Uterus (tissue), 4 donors: Measurements from ENCODE around the gene MRGPRD. TPM values are rescaled to one million over a fixed set of nuclear protein-coding genes. Genes with fewer than 3 reads are reported as not detected.

Source experiments
- DNase-seq, 2 donors: peaks; one replicate each; pipeline ENCODE4 v3.0.0-alpha.2; 2019 to 2020
- H3K27ac ChIP-seq, 2 donors: fragments of 200-600 bp; sonication (generic); 1 replicate in 1 of 2; 2 replicates in 1 of 2; pipeline ENCODE4 v1.5.1; 2016 to 2018
- H3K27me3 ChIP-seq, 2 donors: fragments of 200-600 bp; sonication (generic); one replicate each; pipeline ENCODE4 v1.5.1; 2018 to 2019; ENCODE audit warnings: control low read depth in 1 of 2
- H3K36me3 ChIP-seq, 2 donors: fragments of 200-600 bp; sonication (generic); one replicate each; pipeline ENCODE4 v1.5.1; 2019; ENCODE audit warnings: control low read depth in 1 of 2
- H3K4me1 ChIP-seq, 2 donors: fragments of 200-600 bp; sonication (generic); one replicate each; pipeline ENCODE4 v1.5.1; 2018 to 2019; ENCODE audit warnings: control low read depth in 1 of 2
- H3K4me3 ChIP-seq, 2 donors: fragments of 200-600 bp; sonication (generic); 1 replicate in 1 of 2; 2 replicates in 1 of 2; pipeline ENCODE4 v1.5.1; 2018 to 2019; ENCODE audit warnings: mild to moderate bottlenecking in 1 of 2
- H3K9me3 ChIP-seq, 2 donors: fragments of 200-600 bp; sonication (generic); one replicate each; pipeline ENCODE4 v1.5.1; 2019; ENCODE audit warnings: control low read depth in 1 of 2
- POLR2A ChIP-seq, 2 donors: fragments of 450-650 bp; IDR thresholded peaks; one replicate each; pipeline ENCODE4 v1.6.1; 2016; ENCODE audit warnings: antibody characterized with exemption in 2 of 2, mild to moderate bottlenecking in 1 of 2, moderate library complexity in 1 of 2
- intact Hi-C: fragments of 100-400 bp; cut with DNase I; formaldehyde crosslinking; loops from one replicate; pipeline ENCODE4 v1.15.1; 2023; ENCODE audit warnings: low total_unique reads
- total RNA-seq, 4 donors: library from RNA; depleted of rRNA in 3 of 4; stranded (reverse); fragments of >200 nt in 3 of 4; gene quantifications; one replicate each; pipeline versions ENCODE4 v1.1.0 to v1.2.4, GENCODE V29; 2014 to 2023
- TF ChIP-seq, protein P1 (sequence below), 4 experiments: fragments of 200-600 bp in 2 of 4; fragments of 450-650 bp in 2 of 4; sonication (generic) in 2 of 4; IDR thresholded peaks; one replicate each; pipeline ENCODE4 v1.5.1; 2016 to 2019; ENCODE audit warnings: antibody characterized with exemption in 4 of 4, mild to moderate bottlenecking in 2 of 4, moderate library complexity in 1 of 4
- donor health status: DM: yes; HTN: yes; CAD: no.

The MRGPRD gene
- total RNA-seq, 4 donors from 2014 or later: 0.41 TPM; not detected in 3

DNA sequence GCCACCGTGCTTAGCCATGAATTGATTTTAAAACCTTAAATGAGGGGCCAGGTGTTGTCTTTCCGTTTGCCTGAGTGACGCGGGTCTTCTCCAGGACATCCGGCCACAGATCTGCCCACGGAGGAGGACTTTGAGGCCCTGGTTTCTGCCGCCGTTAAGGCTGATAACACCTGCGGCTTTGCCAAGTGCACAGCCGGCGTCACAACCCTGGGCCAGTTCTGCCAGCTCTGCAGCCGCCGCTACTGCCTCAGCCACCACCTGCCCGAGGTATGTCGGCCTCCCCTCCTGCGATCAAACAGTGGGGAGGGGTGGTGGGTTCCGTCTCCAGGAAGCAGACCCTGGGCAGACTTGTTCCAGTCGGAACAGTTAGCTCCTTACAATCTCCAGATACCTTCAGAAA lies 42.7 kb downstream of the MRGPRD start:
- TF ChIP-seq, protein P1, sequence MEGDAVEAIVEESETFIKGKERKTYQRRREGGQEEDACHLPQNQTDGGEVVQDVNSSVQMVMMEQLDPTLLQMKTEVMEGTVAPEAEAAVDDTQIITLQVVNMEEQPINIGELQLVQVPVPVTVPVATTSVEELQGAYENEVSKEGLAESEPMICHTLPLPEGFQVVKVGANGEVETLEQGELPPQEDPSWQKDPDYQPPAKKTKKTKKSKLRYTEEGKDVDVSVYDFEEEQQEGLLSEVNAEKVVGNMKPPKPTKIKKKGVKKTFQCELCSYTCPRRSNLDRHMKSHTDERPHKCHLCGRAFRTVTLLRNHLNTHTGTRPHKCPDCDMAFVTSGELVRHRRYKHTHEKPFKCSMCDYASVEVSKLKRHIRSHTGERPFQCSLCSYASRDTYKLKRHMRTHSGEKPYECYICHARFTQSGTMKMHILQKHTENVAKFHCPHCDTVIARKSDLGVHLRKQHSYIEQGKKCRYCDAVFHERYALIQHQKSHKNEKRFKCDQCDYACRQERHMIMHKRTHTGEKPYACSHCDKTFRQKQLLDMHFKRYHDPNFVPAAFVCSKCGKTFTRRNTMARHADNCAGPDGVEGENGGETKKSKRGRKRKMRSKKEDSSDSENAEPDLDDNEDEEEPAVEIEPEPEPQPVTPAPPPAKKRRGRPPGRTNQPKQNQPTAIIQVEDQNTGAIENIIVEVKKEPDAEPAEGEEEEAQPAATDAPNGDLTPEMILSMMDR (IDR thresholded peaks at IDR 0.05): no peak
- no peak for TF ChIP-seq POLR2A (IDR thresholded peaks at IDR 0.05)
- intact Hi-C loops: no loop called here
- Histone ChIP-seq H3K4me1 (peaks cover 0 to 7% of the 10 kb centered on the region in 2 donors), H3K36me3 (no peaks in the 10 kb centered on the region), H3K27ac (no peak overlapping the region), H3K27me3 (no peaks in the 10 kb centered on the region), H3K4me3 (no peak overlapping the region), H3K9me3 (no peaks in the 10 kb centered on the region)
- no peak for DNase-seq

DNA sequence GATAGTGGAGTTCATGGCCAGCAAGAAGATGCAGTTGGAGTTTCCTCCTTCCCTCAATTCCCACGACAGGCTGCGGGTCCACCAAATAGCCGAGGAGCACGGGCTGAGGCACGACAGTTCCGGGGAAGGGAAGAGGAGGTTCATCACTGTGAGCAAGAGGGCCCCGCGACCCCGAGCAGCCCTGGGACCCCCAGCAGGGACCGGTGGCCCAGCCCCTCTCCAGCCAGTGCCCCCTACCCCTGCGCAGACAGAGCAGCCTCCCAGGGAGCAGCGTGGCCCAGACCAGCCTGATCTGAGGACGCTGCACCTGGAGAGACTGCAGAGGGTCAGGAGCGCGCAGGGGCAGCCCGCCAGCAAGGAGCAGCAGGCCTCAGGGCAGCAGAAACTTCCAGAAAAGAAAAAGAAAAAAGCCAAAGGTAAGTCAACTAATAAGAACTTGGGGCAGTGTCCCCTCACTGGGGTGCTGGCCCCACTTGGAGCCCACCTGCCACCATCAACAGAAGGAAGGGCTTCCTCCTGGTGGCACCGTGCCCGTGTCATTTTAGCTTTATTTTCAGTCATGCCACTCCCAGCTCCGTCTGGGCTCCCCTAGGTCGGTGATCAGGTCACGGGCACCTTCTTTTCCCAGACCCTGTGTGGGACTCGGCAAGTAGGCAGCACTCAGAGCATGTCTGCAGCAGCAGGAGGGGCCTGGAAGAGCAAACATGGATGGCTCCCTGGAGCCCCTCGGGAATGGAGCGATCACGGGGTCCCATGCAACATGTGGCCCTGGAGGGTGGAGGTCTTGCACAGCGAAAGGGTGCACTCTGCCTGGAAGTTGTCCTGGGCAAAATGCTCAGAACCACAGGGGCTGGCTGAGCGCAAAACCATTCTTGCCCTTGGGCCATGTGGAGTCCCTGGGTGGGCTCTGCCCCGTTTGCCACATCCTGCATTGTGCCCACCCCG lies 43.8 kb downstream of the MRGPRD start:
- H3K9me3 ChIP-seq: no peaks in the 10 kb centered on the region
- no peaks in the 10 kb centered on the region for H3K36me3 ChIP-seq
- no peak for DNase-seq
- no peaks in the 10 kb centered on the region for H3K27me3 ChIP-seq
- intact Hi-C loops: no loop called here
- no peak overlapping the region for H3K27ac ChIP-seq
- no peaks in the 10 kb centered on the region for H3K4me1 ChIP-seq
- TF ChIP-seq POLR2A (IDR thresholded peaks at IDR 0.05): no peak
- TF ChIP-seq, protein P1 (IDR thresholded peaks at IDR 0.05): no peak
- H3K4me3 ChIP-seq: no peak overlapping the region

DNA sequence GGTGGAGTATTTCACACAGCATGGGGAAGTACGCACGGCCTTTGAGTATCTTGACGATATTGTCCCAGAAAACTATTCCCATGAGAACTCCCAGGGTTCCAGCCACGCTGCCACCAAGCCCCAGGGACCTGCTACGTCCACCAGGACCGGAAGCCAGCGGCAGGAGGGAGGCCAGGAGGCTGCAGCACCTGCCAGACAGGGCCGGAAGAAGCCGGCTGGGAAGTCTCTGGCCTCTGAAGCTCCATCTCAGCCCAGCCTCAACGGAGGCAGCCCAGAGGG lies 44.5 kb downstream of the MRGPRD start:
- DNase-seq: no peak
- H3K27ac ChIP-seq: no peak overlapping the region
- H3K9me3 ChIP-seq: no peaks in the 10 kb centered on the region
- no peak overlapping the region for H3K4me3 ChIP-seq
- TF ChIP-seq POLR2A (IDR thresholded peaks at IDR 0.05): no peak
- TF ChIP-seq, protein P1 (IDR thresholded peaks at IDR 0.05): no peak
- H3K4me1 ChIP-seq: no peaks in the 10 kb centered on the region
- no peaks in the 10 kb centered on the region for H3K27me3 ChIP-seq
- no peaks in the 10 kb centered on the region for H3K36me3 ChIP-seq
- intact Hi-C loops: no loop called here

DNA sequence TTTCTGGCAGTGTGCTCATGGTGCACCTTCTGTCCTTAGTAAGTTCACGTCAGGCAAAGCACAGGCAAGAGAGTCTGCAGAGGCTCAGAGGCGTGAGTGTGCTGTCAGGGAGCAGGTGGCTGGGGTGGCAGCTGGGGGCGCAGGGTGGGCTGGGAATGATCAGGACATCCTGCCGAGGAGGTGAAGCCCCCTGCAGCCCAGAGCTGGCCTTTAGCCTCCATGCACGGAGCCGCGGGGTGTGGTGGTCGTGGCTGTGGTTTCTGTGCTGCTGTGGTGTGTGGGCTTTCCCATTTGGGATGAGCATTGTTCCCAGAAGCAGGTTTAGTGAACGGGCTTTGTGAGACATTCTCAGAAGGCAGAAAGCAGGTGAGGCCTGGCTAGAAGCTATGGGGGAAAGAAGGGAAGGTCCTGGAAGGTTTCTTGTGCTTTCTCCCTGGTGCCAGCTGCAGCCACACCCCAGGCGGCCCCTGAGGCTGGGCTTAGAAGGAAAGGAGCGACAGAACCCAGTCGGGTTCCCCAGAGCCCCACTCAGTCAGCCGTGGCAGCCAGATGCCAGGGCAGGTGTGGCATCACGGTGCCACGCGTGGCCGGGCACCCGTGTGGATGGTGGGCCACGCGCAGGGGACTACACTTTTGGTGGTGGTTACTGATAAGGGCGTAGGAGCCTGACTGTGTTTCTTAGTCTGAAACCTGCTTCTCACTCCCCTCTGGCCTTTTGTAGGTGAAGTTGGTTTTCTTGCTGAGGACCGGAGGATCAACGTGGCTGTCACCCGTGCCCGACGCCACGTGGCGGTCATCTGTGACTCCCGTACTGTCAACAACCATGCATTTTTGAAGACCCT lies 45.0 kb downstream of the MRGPRD start:
- TF ChIP-seq, protein P1 (IDR thresholded peaks at IDR 0.05): no peak
- TF ChIP-seq POLR2A (IDR thresholded peaks at IDR 0.05): no peak
- no peaks in the 10 kb centered on the region for H3K4me1 ChIP-seq
- H3K36me3 ChIP-seq: no peaks in the 10 kb centered on the region
- H3K4me3 ChIP-seq: no peak overlapping the region
- no peak for DNase-seq
- no peaks in the 10 kb centered on the region for H3K9me3 ChIP-seq
- no peaks in the 10 kb centered on the region for H3K27me3 ChIP-seq
- intact Hi-C loops: no loop called here
- no peak overlapping the region for H3K27ac ChIP-seq

DNA sequence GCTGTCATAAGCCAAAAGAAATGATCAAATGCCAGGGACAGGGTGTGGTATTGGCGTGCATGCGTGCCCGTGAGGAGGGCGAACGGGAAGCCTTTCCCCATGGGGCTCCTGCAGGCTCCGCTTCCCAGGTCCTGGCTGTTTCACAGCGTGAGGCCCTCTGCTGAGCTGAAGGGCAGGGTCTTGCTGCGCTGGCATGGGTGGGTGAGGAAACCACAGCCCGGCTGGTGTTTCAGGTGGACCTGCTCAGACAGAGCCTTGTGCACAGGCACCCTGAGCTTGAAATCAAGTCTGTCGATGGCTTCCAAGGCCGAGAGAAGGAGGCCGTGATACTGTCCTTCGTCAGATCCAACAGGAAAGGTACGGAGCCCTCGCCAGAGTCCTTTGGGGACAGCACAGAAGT lies 45.7 kb downstream of the MRGPRD start:
- Histone ChIP-seq H3K36me3 (no peaks in the 10 kb centered on the region), H3K27ac (no peak overlapping the region), H3K4me3 (no peak overlapping the region), H3K27me3 (no peaks in the 10 kb centered on the region), H3K9me3 (no peaks in the 10 kb centered on the region), H3K4me1 (no peaks in the 10 kb centered on the region)
- TF ChIP-seq POLR2A (IDR thresholded peaks at IDR 0.05): no peak
- TF ChIP-seq, protein P1 (IDR thresholded peaks at IDR 0.05): no peak
- no peak for DNase-seq
- intact Hi-C loops: no loop called here
